Activated T-cell treated with anti-CD3 and anti-CD28 coated beads, Interleukin-2, amount 50 U/mL, for 4 hours (primary cell): ENCODE measurements around the gene HMOX1. TPM values are rescaled to one million over a fixed set of nuclear protein-coding genes. Genes with fewer than 3 reads are reported as not detected.
"Not testable (repeated sequence)": the region's sequence is repeated elsewhere in the genome, so short reads cannot be mapped to it uniquely, and the experiment has no call there.

Experiments
- ATAC-seq, 2 donors: fragments of 200-7000 bp; cut with Tn5 transposase; one replicate each; pipeline ENCODE4 v1.10.0; 2021
- DNase-seq: peaks from one replicate; pipeline ENCODE4 v3.0.0-alpha.2; 2020
- H3K27me3 Mint-ChIP-seq: one replicate; pipeline ENCODE4 v1.8.0; 2021; ENCODE audit warnings: low read depth, mixed read lengths
- H3K36me3 Mint-ChIP-seq: one replicate; pipeline ENCODE4 v1.8.0; 2022; ENCODE audit warnings: mixed read lengths; ENCODE audit not compliant: insufficient read depth
- H3K4me1 Mint-ChIP-seq: one replicate; pipeline ENCODE4 v1.8.0; 2021; ENCODE audit warnings: low read depth, mixed read lengths
- H3K4me3 Mint-ChIP-seq: one replicate; pipeline ENCODE4 v1.8.0; 2021; ENCODE audit warnings: mild to moderate bottlenecking, moderate library complexity, mixed read lengths
- H3K9me3 Mint-ChIP-seq: one replicate; pipeline ENCODE4 v1.8.0; 2021; ENCODE audit warnings: mixed read lengths
- total RNA-seq, 3 donors: library from RNA; stranded (reverse); gene quantifications; one replicate each; pipeline ENCODE4 v1.2.1, GENCODE V29; 2021

The HMOX1 gene
- total RNA-seq, 3 donors from 2014 or later = 1.2 to 3.0 (median 1.4) TPM

GRCh38 chr22:35381424-35382009 is 621 bp downstream of the HMOX1 start:
- no peaks in the 10 kb centered on the region for H3K36me3 Mint-ChIP-seq
- peaks cover 14% of the 10 kb centered on the region for H3K4me1 Mint-ChIP-seq
- ATAC-seq = no peak
- peak overlapping the region; percentile 68 for H3K4me3 Mint-ChIP-seq
- DNase-seq = no peak
- peaks cover 29% of the 10 kb centered on the region for H3K27me3 Mint-ChIP-seq
- no peaks in the 10 kb centered on the region for H3K9me3 Mint-ChIP-seq

- ATAC-seq (no peak), DNase-seq (no peak)
- no peaks in the 10 kb centered on the region for H3K36me3 Mint-ChIP-seq
- H3K9me3 Mint-ChIP-seq = no peaks in the 10 kb centered on the region
- H3K4me1 Mint-ChIP-seq = peaks cover 4% of the 10 kb centered on the region
- H3K4me3 Mint-ChIP-seq = no peak overlapping the region
- H3K27me3 Mint-ChIP-seq = peaks cover 31% of the 10 kb centered on the region
Measured at GRCh38 chr22:35383679-35384071, 2.8 kb downstream of the HMOX1 start.

DNA sequence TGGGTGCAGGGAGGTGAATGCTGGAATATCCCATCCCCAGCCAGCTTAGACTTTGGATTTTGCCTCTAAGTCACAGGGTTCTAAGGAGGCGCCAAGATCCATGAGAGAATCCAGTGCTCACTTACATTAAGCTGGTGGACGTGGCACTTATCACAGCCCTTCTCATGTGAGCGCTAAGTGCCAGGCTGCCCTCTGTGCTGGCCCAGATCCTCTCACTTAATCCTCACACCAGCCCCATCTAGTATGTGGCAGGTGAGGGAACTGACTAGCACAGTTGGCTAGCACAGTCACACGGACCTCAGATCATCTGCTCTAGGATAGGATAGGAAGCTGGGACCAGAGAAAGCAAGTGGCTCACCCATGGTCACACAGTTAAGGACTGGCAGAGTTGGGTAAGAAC is 3.6 kb downstream of the HMOX1 start:
- H3K27me3 Mint-ChIP-seq = peaks cover 36% of the 10 kb centered on the region

DNA sequence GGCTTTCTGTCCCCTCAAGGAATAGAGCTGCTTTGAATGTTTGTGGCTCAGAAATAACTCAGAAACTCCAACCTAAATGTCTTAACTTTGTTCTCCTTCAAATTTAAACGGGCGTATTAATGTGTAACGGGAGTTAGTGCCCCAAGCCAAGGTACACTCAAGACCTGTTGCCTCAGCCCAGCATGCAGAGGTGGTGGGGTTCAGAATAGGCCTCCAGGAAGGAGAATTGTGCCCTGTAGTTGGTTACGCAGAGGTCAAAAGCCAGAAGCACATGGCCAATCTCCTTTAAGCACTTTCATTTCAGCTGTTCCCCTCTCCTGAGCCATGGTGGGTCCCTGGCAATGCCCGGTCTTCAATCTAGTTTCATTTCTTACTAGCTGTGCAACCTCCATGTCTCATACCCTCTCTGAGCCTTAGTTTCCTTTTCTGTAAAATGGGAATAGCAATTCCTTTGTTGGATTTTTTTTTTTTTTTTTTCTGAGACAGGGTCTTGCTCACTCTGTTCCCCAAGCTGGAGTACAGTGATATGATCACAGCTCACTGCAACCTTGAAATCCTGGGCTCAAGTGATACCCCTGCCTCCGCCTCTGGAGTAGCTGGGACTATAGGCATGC is 4.2 kb downstream of the HMOX1 start:
- no peak for DNase-seq
- no peak for ATAC-seq
- peaks cover 36% of the 10 kb centered on the region for H3K27me3 Mint-ChIP-seq
- H3K4me3 Mint-ChIP-seq = no peak overlapping the region
- H3K4me1 Mint-ChIP-seq = peaks cover 4% of the 10 kb centered on the region
- H3K36me3 Mint-ChIP-seq = no peaks in the 10 kb centered on the region
- no peaks in the 10 kb centered on the region for H3K9me3 Mint-ChIP-seq

More for the DNA sequence above, 3.6 kb downstream of the HMOX1 start:
- DNase-seq (no peak), ATAC-seq (no peak)
- no peak overlapping the region for H3K4me3 Mint-ChIP-seq
- no peaks in the 10 kb centered on the region for H3K9me3 Mint-ChIP-seq
- peaks cover 4% of the 10 kb centered on the region for H3K4me1 Mint-ChIP-seq
- H3K36me3 Mint-ChIP-seq = no peaks in the 10 kb centered on the region

DNA sequence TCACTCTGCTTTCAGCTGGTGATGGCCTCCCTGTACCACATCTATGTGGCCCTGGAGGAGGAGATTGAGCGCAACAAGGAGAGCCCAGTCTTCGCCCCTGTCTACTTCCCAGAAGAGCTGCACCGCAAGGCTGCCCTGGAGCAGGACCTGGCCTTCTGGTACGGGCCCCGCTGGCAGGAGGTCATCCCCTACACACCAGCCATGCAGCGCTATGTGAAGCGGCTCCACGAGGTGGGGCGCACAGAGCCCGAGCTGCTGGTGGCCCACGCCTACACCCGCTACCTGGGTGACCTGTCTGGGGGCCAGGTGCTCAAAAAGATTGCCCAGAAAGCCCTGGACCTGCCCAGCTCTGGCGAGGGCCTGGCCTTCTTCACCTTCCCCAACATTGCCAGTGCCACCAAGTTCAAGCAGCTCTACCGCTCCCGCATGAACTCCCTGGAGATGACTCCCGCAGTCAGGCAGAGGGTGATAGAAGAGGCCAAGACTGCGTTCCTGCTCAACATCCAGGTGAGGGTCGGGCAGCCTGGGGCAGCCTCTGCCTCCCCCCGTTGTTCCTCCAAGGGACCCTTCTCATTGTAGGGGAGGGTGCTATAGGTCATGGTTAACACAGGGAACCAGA is 5.9 kb downstream of the HMOX1 start:
- peaks cover 29% of the 10 kb centered on the region for H3K27me3 Mint-ChIP-seq

DNA sequence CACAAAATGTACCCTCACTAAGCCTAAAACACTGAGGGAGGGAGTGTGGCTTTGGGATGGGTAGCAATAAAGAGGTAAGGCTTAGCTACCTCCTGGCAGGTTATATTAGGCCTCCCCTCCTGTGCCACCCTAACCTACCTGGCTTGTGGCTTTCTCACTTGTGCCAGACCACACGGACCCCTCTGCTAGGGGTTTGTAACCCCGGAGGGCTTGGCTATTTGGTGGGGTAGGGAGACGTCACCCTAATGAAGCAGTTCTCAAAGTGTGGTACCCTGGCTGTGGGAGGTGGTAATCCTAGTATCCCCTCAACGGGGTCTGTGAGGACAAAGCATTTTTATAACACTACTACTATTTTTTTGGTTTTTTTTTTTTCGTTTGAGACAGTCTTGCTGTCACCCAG is 10.0 kb downstream of the HMOX1 start:
- Mint-ChIP-seq H3K4me1 (no peaks in the 10 kb centered on the region), H3K4me3 (no peak overlapping the region), H3K36me3 (no peaks in the 10 kb centered on the region), H3K9me3 (no peaks in the 10 kb centered on the region), H3K27me3 (peaks cover 9% of the 10 kb centered on the region)
- no peak for ATAC-seq
- no peak for DNase-seq

More for the DNA sequence above, 5.9 kb downstream of the HMOX1 start:
- no peak for ATAC-seq
- H3K9me3 Mint-ChIP-seq = no peaks in the 10 kb centered on the region
- peaks cover under 1% of the 10 kb centered on the region for H3K4me1 Mint-ChIP-seq
- no peak for DNase-seq
- H3K4me3 Mint-ChIP-seq = no peak overlapping the region
- no peaks in the 10 kb centered on the region for H3K36me3 Mint-ChIP-seq

DNA sequence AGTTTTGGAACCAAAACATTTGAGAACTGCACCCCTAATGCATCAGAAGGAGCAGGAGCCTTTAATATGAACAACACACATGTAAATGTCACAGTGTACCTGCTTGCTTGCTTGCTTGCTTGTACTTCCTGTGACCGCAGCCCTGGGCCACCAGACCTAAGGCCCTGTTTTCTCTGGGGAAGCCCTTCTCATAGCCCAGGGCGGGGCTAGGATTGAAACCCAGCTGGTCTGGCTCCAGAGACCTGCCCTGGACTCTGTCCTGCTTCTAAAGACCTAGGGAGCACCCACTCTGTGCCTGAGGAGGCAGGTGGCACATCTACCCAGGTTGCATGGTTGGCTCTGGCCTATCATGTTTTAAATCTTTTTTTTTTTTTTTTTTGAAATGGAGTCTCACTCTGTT is 11.5 kb downstream of the HMOX1 start:
- ATAC-seq (no peak), DNase-seq (no peak)
- H3K27me3 Mint-ChIP-seq = peaks cover 5% of the 10 kb centered on the region
- no peaks in the 10 kb centered on the region for H3K36me3 Mint-ChIP-seq
- H3K9me3 Mint-ChIP-seq = no peaks in the 10 kb centered on the region
- H3K4me1 Mint-ChIP-seq = no peaks in the 10 kb centered on the region
- no peak overlapping the region for H3K4me3 Mint-ChIP-seq

DNA sequence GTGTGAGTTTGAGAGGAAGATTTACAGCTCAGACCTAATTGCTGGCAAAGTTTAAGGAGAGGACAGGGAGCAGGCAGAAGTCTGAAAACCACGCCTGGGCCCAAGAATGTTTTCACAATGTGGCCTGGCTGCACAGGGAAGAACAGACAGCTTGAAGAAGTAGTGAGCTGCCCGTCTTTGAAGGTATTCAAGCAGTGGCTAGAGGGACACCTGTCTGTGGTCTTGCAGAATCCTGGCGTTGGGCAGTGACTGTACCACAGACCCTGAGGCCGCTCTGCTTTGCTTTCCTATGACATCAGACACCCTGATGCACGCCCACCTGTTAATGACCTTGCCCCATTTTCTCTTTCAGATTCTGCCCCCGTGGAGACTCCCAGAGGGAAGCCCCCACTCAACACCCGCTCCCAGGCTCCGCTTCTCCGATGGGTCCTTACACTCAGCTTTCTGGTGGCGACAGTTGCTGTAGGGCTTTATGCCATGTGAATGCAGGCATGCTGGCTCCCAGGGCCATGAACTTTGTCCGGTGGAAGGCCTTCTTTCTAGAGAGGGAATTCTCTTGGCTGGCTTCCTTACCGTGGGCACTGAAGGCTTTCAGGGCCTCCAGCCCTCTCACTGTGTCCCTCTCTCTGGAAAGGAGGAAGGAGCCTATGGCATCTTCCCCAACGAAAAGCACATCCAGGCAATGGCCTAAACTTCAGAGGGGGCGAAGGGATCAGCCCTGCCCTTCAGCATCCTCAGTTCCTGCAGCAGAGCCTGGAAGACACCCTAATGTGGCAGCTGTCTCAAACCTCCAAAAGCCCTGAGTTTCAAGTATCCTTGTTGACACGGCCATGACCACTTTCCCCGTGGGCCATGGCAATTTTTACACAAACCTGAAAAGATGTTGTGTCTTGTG is 12.5 kb downstream of the HMOX1 start:
- DNase-seq = no peak
- Mint-ChIP-seq H3K9me3 (no peaks in the 10 kb centered on the region), H3K4me3 (no peak overlapping the region), H3K4me1 (no peaks in the 10 kb centered on the region), H3K36me3 (no peaks in the 10 kb centered on the region), H3K27me3 (peaks cover 5% of the 10 kb centered on the region)
- no peak for ATAC-seq

- Mint-ChIP-seq H3K27me3 (peaks cover 2% of the 10 kb centered on the region), H3K4me3 (no peak overlapping the region), H3K4me1 (no peaks in the 10 kb centered on the region), H3K36me3 (no peaks in the 10 kb centered on the region), H3K9me3 (no peaks in the 10 kb centered on the region)
- no peak for DNase-seq
- ATAC-seq = no peak
Measured at GRCh38 chr22:35394011-35394312, 13.1 kb downstream of the HMOX1 start.

- DNase-seq = no peak
- peaks cover 5% of the 10 kb centered on the region for H3K4me1 Mint-ChIP-seq
- peaks cover 1% of the 10 kb centered on the region for H3K36me3 Mint-ChIP-seq
- H3K9me3 Mint-ChIP-seq = no peaks in the 10 kb centered on the region
- no peak overlapping the region for H3K4me3 Mint-ChIP-seq
- no peak for ATAC-seq
- H3K27me3 Mint-ChIP-seq = no peaks in the 10 kb centered on the region
Measured at GRCh38 chr22:35394810-35395563, 14.1 kb downstream of the HMOX1 start.

DNA sequence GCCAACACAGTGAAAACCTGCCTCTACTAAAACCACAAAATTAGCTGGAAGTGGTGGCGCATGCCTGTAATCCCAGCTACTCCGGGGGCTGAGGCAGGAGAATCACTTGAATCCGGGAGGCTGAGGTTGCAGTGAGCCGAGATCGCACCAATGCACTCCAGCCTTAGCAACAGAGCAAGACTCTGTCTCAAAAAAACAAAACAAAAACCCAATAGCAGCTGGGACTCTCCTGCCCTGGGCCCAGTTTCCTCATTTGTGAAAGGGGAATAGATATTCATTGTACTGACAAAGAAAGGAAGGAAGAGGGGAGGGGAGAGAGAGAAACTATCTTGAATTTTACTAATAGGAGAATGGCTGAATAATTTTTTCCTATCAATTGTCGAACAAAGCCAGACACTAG is 15.7 kb downstream of the HMOX1 start:
- H3K4me3 Mint-ChIP-seq, H3K27me3 Mint-ChIP-seq, H3K36me3 Mint-ChIP-seq, ATAC-seq, DNase-seq, H3K9me3 Mint-ChIP-seq: not testable (repeated sequence)
- peaks cover 15% of the 10 kb centered on the region for H3K4me1 Mint-ChIP-seq

DNA sequence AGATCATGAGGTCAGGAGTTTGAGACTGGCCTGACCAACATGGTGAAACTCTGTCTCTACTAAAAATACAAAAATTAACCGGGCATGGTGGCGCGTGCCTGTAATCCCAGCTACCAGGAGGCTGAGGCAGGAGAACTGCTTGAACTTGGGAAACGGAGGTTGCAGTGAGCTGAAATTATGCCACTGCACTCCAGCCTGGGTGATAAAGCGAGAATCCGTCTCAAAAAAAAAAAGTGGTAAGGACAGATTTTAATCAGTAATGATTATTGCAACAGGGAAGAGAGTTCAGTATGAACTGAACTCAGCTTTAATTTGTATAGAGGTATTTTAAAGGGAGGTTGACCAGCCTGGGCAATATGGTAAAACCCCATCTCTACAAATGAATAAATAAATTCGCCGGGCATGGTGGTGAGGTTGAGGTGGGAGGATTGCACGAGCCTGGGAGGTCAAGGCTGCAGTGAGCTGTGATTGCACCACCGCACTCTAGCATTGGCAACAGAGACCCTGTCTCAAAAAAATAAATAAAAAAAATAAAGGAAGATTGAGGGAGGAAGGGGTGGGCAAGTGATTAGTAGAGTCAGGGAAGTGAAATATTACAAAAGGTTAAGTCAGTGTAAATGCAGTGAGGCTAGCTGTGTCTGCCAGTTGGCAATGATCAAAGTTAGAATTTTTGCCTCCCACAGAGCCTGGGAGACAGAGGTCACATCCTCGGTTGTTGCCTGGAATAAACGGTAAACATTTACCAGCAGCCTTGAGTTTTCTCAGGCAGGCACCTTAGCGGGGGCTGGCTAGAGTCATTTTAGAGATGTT is 16.4 kb downstream of the HMOX1 start:
- H3K27me3 Mint-ChIP-seq = no peaks in the 10 kb centered on the region
- no peak overlapping the region for H3K4me3 Mint-ChIP-seq
- DNase-seq (no peak), ATAC-seq (no peak)
- peaks cover 20% of the 10 kb centered on the region for H3K4me1 Mint-ChIP-seq
- H3K9me3 Mint-ChIP-seq = no peaks in the 10 kb centered on the region
- peaks cover 12% of the 10 kb centered on the region for H3K36me3 Mint-ChIP-seq

GRCh38 chr22:35398591-35398973 is 17.7 kb downstream of the HMOX1 start:
- ATAC-seq = no peak
- no peak for DNase-seq
- H3K27me3 Mint-ChIP-seq = no peaks in the 10 kb centered on the region
- no peaks in the 10 kb centered on the region for H3K9me3 Mint-ChIP-seq
- H3K4me1 Mint-ChIP-seq = peaks cover 23% of the 10 kb centered on the region
- H3K36me3 Mint-ChIP-seq = peaks cover 18% of the 10 kb centered on the region
- peak overlapping the region; percentile 99 for H3K4me3 Mint-ChIP-seq
